Fibroblast of lung (primary cell): ENCODE data around the gene PEX14. TPM values are rescaled to one million over a fixed set of nuclear protein-coding genes. Genes with fewer than 3 reads are reported as not detected.

ENCODE experiments used
- DNase-seq, 2 donors: peaks; one replicate each; pipeline versions ENCODE4 v3.0.0 to v3.0.0-alpha.2; 2010; ENCODE audit warnings: low read depth in 2 of 2
- H2AFZ ChIP-seq: 2 replicates; pipeline ENCODE4 v1.5.1; 2012; ENCODE audit warnings: low read length, control low read depth, inconsistent platforms
- H3K27ac ChIP-seq: 2 replicates; pipeline ENCODE4 v1.5.1; 2011; ENCODE audit warnings: low read length, control low read depth; ENCODE audit not compliant: insufficient read depth
- H3K27me3 ChIP-seq: 2 replicates; pipeline ENCODE4 v1.5.1; 2011; ENCODE audit warnings: mild to moderate bottlenecking, low read length; ENCODE audit not compliant: control insufficient read depth, insufficient read depth
- H3K36me3 ChIP-seq: 2 replicates; pipeline ENCODE4 v1.5.1; 2011; ENCODE audit warnings: low read length; ENCODE audit not compliant: control insufficient read depth, insufficient read depth
- H3K4me1 ChIP-seq: 2 replicates; pipeline ENCODE4 v1.5.1; 2011; ENCODE audit warnings: low read length; ENCODE audit not compliant: control insufficient read depth, insufficient read depth; ENCODE audit errors: extremely low read depth
- H3K4me2 ChIP-seq: 2 replicates; pipeline ENCODE4 v1.5.1; 2011; ENCODE audit warnings: low read length, control low read depth; ENCODE audit not compliant: insufficient read depth; ENCODE audit errors: extremely low read depth
- H3K4me3 ChIP-seq, 4 experiments: fragments of 200-600 bp in 1 of 4; sonication (generic) in 1 of 4; replicated peaks in 1 of 4; 2 replicates each; pipeline ENCODE4 v1.5.1; 2011 to 2016; ENCODE audit warnings: low read length in 4 of 4, low read depth in 3 of 4, mild to moderate bottlenecking in 3 of 4, control low read depth in 2 of 4, inconsistent platforms in 1 of 4, mixed read lengths in 1 of 4; ENCODE audit not compliant: insufficient read depth in 1 of 4; ENCODE audit errors: control extremely low read depth in 1 of 4
- H3K79me2 ChIP-seq: 2 replicates; pipeline ENCODE4 v1.5.1; 2012; ENCODE audit warnings: mild to moderate bottlenecking, low read length, inconsistent platforms; ENCODE audit not compliant: control insufficient read depth, insufficient read depth
- H3K9ac ChIP-seq: 2 replicates; pipeline ENCODE4 v1.5.1; 2011; ENCODE audit warnings: mild to moderate bottlenecking, low read length, control low read depth; ENCODE audit not compliant: insufficient read depth
- H3K9me3 ChIP-seq: 2 replicates; pipeline ENCODE4 v1.5.1; 2012; ENCODE audit warnings: low read depth, low read length; ENCODE audit not compliant: control insufficient read depth, insufficient read depth
- H4K20me1 ChIP-seq: 2 replicates; pipeline ENCODE4 v1.5.1; 2011; ENCODE audit warnings: low read length; ENCODE audit not compliant: control insufficient read depth, insufficient read depth; ENCODE audit errors: extremely low read depth
- EZH2 ChIP-seq: IDR thresholded peaks from 2 replicates; pipeline ENCODE4 v1.5.1; 2012; ENCODE audit warnings: low read length, control low read depth, mild to moderate bottlenecking; ENCODE audit errors: missing control alignments
- polyA plus RNA-seq, 2 donors: library from polyadenylated mRNA; depleted of rRNA in 1 of 2; stranded (reverse) in 1 of 2; unstranded in 1 of 2; fragments of >200 nt; gene quantifications; 2 replicates each; pipeline ENCODE4 v1.2.1, GENCODE V29; 2011 to 2012; ENCODE audit warnings: missing spikeins in 1 of 2
- total RNA-seq: library from RNA; depleted of rRNA; stranded (reverse); fragments of >200 nt; gene quantifications from 2 replicates; pipeline ENCODE4 v1.2.1, GENCODE V29; 2014
- TF ChIP-seq, protein P1 (sequence below), 2 donors: IDR thresholded peaks in 1 of 2; conservative IDR thresholded peaks in 1 of 2; 1 replicate in 1 of 2; 2 replicates in 1 of 2; pipeline ENCODE4 v1.5.1; 2011 to 2012; ENCODE audit warnings: low read length in 2 of 2, control low read depth in 1 of 2, inconsistent platforms in 1 of 2, low read depth in 1 of 2, mild to moderate bottlenecking in 1 of 2

PEX14 gene
- total and polyA plus RNA-seq, 2 donors (not counting 1 experiment from before 2014, with no cell fraction given): 10.3 to 11.4 TPM

DNA sequence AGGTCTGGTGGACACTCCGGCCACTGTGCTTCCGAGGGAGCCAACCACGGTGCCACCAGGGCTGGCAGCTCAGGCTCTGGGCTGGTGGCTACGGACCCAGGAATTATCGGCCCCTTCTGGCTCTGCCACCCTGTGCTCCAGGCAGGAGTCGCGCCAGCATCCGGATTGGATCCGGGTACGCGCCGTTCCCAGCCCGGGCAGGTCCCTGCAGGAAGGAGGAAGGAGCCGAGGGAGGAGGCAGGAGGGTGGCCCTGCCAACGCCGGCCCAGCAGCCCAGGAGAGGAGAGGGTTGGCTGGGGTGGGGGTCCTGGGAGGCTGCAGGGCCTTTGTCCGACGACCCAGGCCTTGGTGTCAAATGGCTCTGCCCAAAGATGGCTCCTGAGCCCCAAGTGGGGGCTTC lies 161.2 kb downstream of the PEX14 start:
- TF ChIP-seq EZH2: no peak
- TF ChIP-seq, protein P1, sequence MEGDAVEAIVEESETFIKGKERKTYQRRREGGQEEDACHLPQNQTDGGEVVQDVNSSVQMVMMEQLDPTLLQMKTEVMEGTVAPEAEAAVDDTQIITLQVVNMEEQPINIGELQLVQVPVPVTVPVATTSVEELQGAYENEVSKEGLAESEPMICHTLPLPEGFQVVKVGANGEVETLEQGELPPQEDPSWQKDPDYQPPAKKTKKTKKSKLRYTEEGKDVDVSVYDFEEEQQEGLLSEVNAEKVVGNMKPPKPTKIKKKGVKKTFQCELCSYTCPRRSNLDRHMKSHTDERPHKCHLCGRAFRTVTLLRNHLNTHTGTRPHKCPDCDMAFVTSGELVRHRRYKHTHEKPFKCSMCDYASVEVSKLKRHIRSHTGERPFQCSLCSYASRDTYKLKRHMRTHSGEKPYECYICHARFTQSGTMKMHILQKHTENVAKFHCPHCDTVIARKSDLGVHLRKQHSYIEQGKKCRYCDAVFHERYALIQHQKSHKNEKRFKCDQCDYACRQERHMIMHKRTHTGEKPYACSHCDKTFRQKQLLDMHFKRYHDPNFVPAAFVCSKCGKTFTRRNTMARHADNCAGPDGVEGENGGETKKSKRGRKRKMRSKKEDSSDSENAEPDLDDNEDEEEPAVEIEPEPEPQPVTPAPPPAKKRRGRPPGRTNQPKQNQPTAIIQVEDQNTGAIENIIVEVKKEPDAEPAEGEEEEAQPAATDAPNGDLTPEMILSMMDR (conservative IDR thresholded peaks at IDR 0.05 in 1 of 2, IDR thresholded peaks at IDR 0.05 in 1 of 2; ENCODE audit: low read depth in 1 of 2, low read length in 2 of 2): no peak
- Histone ChIP-seq H3K4me2 (no peak overlapping the region), H3K27me3 (no peaks in the 10 kb centered on the region), H4K20me1 (no peaks in the 10 kb centered on the region), H3K36me3 (peaks cover 2% of the 10 kb centered on the region), H3K4me3 (no peak overlapping the region), H3K27ac (no peak overlapping the region), H3K4me1 (no peaks in the 10 kb centered on the region), H3K9ac (no peak overlapping the region), H2AFZ (no peak overlapping the region), H3K79me2 (no peaks in the 10 kb centered on the region), H3K9me3 (no peaks in the 10 kb centered on the region)
- no peak for DNase-seq

GRCh38 chr1:10637400-10637799 lies 162.7 kb downstream of the PEX14 start:
- no peaks in the 10 kb centered on the region for H3K4me1 ChIP-seq
- H3K36me3 ChIP-seq: no peaks in the 10 kb centered on the region
- H3K9me3 ChIP-seq: no peaks in the 10 kb centered on the region
- H3K27ac ChIP-seq: no peak overlapping the region
- no peak overlapping the region for H2AFZ ChIP-seq
- TF ChIP-seq EZH2: no peak
- TF ChIP-seq, protein P1 (conservative IDR thresholded peaks at IDR 0.05 in 1 of 2, IDR thresholded peaks at IDR 0.05 in 1 of 2; ENCODE audit: low read depth in 1 of 2, low read length in 2 of 2): no peak
- DNase-seq: no peak
- no peak overlapping the region for H3K4me2 ChIP-seq
- no peaks in the 10 kb centered on the region for H4K20me1 ChIP-seq
- H3K27me3 ChIP-seq: no peaks in the 10 kb centered on the region
- H3K4me3 ChIP-seq: no peak overlapping the region
- H3K9ac ChIP-seq: no peak overlapping the region
- no peaks in the 10 kb centered on the region for H3K79me2 ChIP-seq

DNA sequence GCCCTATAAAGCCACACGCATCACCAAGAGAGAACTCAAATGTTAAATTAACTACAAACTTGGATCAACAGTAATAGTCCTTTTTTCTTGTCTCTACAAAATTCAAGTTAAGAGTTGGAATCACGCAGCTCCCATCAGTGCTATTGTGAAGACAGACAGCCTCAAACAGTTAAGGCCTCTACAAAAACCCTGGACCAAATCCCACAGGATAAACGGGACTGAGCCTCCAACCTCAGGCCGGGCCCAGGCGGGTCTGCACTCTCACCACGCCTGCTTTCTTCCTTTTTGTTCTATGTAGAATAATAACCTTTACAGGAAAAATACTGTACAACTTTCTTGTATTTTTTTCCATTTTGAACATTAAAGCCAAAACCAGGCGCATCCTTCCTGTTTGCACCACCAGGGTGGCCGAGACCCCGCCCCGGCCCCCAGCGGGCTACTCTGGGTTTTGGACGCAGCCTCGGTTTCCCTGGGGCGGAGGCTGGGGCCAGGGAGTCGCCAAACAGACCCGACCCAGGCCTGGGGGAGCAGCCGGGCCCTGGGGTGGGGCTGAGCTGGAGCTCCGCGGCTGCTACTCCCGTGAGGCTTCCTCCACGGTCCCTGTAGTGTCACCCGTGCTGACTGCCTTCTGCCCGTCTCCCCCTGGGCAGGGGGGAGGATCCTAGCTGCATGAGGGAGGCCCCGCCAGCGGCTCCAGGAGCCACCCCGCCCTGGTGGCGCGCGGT lies 163.2 kb downstream of the PEX14 start:
- no peaks in the 10 kb centered on the region for H4K20me1 ChIP-seq
- H3K4me2 ChIP-seq: peak overlapping the region; percentile 37
- no peak overlapping the region for H3K27ac ChIP-seq
- TF ChIP-seq EZH2: no peak
- TF ChIP-seq, protein P1 (conservative IDR thresholded peaks at IDR 0.05 in 1 of 2, IDR thresholded peaks at IDR 0.05 in 1 of 2; ENCODE audit: low read depth in 1 of 2, low read length in 2 of 2): no peak
- no peaks in the 10 kb centered on the region for H3K79me2 ChIP-seq
- no peaks in the 10 kb centered on the region for H3K27me3 ChIP-seq
- H3K9ac ChIP-seq: no peak overlapping the region
- H2AFZ ChIP-seq: no peak overlapping the region
- H3K36me3 ChIP-seq: no peaks in the 10 kb centered on the region
- no peaks in the 10 kb centered on the region for H3K9me3 ChIP-seq
- DNase-seq: no peak
- no peaks in the 10 kb centered on the region for H3K4me1 ChIP-seq
- H3K4me3 ChIP-seq: peak overlapping the region in 2 of 4 experiments; percentile 10 to 22
